SKM-1 (cell line): ENCODE data around the gene CEBPZ.
"Not testable (repeated sequence)": the region's sequence is repeated elsewhere in the genome, so short reads cannot be mapped to it uniquely, and the experiment has no call there.

ENCODE experiments used
- DNase-seq: peaks from one replicate; lab custom pipeline; 2025; ENCODE audit not compliant: unreplicated experiment; lab: John Stamatoyannopoulos, UW

CEBPZ gene

DNA sequence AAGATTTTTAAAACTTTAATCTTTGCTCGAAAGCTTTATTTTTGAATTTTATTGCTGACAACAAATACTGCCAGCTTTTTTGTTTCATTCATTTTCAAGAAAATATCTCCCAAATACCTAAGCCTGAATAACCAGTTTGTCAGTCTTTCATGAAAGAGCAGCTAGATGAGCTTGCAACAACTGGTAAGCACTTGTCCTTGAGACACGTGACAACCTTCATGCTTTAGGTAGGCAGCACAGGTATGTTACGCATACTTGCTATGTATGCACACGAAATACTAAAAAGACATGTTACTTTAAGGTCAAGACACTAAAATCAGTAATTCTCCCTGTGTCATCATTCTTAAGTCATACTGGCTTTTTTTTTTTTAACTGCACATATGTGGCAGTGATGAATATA lies 12.3 kb downstream of the CEBPZ start:
- DNase-seq = no peak

DNA sequence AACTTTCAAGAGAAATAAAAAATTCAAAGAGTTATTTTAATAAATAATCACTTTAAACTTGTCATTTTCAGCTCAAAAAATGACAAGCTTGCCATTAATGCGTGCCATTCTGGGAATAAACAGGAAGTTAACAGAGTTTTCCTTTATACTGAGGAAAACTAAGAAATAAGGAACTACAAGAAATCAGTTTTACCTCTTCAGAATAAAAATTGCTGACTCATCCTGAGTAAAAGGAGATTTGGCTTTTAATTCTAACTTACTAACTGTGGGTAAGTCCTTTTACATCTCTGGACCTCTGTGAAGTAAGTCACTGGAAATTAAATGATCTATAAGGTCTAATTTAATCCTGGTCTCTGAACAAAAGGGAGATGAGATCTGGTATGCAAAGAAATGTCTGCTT lies 16.1 kb downstream of the CEBPZ start:
- DNase-seq = no peak

DNA sequence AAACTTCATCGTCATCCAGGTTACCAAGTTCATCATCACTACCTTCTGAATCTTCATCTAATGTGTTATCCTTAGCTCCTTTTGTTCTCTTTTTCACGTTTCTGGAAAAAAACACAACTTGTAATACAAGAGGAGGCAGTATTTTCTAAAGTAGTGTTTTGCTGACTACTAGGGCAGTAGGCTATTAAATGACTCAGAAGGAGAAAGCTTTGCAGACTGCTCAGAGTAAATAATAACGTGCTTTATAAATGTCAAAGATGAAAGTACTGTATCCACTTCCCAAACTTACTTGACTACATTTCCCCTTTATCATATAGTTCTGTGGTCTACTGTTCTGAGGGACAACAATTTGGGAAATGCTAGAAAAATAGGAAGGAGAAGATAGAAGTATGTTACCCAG lies 19.5 kb downstream of the CEBPZ start:
- DNase-seq = no peak

DNA sequence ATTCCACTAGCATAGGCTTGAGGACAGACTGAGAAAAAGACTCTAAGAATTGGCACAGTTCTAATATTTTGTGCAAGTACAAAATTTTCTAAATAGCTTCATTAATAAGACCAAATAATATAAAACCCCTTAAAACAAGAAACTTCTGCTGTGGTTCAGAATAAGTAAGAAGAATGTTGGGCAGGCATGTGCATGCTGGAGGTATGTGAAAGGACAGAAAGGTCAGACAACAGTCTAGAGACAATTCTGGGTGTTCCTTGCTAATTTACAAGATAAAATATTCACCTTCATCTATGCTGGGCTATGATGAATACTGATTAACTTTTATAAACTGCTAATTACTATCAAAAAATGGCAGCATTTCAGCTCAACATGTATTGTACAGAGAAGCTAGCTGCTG lies 20.2 kb downstream of the CEBPZ start:
- DNase-seq = no peak

GRCh38 chr2:37206760-37207159 lies 24.6 kb downstream of the CEBPZ start:
- not testable (repeated sequence) for DNase-seq

DNA sequence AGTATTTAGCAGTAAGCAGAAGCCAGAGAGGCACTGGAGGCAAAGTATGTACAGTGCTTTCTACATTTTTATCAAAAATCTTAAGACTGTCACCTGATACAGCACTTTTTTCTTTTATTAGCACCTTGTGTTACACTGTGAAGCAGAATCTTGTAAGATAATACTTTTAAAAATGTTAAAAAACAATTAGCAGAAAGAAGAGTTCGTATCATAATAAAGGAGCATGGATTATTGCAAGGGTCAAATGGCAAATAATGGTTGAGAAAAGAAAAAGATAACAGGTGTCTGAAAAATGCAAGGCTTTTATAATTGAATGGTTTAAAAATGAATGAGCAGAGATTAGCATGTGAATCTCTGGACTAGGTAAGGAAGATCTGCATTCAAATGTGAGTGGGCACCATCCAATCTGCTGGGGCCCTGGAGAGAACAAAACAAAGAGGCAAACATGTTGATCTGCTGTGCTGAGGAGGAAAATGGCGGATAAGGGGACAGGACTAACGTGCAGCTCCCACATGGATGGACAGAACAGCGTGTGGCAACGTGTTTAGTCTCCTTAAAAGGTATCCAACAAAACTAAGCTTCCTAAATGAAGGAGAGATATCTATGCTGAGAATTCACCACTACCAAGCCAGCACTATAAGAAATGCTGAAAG lies 25.6 kb downstream of the CEBPZ start:
- no peak for DNase-seq

DNA sequence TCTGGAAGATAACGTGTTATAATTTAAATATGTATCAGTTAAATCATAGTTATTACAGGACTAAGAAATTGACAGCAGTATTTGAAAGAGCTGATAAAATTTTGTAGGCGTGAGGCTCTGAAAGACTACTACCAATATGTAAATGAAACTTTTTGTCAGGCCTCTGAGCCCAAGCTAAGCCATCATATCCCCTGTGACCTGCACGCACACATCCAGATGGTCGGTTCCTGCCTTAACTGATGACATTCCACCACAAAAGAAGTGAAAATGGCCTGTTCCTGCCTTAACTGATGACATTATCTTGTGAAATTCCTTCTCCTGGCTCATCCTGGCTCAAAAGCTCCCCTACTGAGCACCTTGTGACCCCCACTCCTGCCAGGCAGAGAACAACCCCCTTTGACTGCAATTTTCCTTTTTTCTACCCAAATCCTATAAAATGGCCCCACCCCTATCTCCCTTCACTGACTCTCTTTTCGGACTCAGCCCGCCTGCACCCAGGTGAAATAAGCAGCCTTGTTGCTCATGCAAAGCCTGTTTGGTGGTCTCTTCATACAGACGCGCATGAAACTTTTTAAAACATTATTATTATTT lies 26.2 kb downstream of the CEBPZ start:
- DNase-seq = not testable (repeated sequence)

DNA sequence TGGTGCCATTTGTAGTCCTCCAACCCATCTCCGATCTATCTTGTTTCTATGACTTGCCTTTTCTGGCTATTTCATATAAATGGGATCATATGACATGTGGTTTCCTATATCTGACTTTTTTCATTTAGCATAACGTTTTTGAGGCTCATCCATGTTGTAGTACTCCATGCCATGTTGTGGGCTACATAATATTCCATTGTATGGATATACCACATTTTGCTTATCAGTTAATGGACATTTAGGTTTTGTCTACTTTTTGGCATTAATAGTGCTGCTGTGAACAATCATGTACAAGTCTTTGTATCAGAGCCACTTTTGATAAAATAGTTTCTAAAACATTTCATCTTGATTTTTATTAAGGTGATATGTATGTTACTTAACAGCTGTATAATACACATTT lies 27.7 kb downstream of the CEBPZ start:
- DNase-seq = no peak

- no peak for DNase-seq
These were observed 29.6 kb downstream of the CEBPZ start for GRCh38 chr2:37201766-37202165.

DNA sequence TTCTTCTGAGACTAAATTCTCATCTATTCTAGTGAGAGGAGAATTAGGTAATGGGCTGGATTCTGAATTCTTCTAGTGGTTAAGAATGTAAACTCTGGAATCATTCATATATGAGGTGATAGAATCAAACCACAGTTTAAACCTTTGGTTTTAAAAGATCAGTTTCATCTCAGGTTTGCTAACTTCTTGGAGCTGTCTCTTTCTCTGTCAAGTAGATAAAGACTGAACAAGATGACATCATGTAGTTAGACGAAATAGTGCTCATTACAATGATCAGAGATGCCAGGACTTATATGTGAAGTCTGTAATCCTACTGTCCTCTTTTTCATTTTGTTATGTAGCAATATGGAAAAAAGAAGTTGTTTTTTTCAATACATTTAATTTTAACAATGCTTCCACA lies 30.2 kb downstream of the CEBPZ start:
- no peak for DNase-seq

DNA sequence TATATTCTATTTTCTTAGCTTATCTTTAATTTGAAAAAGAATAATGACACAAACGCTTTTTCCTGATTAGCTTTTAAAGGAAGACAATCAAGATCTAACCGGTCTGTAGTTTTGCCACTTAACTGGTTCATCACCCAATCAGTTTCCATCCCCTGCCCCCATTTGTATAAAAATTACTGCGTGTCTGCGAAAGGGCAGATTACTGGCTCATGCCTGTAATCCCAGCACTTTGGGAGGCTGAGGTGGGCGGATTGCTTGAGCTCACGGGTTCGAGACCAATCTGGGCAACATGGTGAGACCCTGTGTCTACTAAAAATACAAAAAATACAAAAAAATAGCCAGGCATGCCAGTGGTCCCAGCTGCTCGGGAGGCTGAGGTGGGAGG lies 32.7 kb downstream of the CEBPZ start:
- no peak for DNase-seq

- DNase-seq = peak; percentile 78
These were observed 34.8 kb downstream of the CEBPZ start, which contains the start of gene CEBPZOS for GRCh38 chr2:37196320-37197195. TSS of gene CEBPZOS (plus strand) at chr2:37196496. CDS start at chr2:37199705, 3,209 bp downstream.

DNA sequence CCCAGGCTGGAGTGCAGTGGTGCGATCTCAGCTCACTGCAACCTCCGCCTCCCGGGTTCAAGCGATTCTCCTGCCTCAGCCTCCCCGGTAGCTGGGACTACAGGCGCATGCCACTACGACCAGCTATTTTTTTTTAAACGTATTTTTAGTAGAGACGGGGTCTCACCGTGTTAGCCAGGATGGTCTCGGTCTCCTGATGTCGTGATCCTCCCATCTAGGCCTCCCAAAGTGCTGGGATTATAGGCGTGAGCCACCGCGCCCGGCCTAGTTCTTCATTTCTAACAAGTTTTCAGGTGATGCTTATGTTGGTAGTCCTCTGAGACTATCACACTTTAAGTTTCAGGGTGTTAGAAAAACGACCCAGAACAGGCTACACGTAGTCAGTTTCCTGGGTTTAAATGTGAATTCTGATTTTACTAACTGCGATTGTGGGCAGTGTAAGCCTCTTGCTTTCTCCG lies 35.5 kb downstream of the CEBPZ start:
- DNase-seq = not testable (repeated sequence)

DNA sequence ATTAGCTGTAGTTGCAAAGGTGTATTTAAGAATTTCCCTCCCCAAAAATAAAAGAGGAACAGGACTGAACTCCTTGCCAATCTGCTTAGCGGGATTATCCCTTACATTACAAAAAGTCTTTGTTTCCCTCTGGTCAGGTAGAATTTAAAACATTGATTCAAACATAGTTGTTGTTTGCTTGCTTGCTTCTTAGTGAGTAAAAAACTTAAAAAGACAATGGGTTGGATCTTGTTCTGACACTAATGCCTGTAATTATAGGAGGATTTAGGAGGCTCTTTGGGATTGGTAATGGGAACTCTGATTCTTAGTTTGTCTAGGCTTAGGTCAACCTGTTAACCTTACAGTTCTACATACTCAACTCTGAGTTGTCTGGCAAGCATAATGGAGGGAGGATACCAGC lies 38.8 kb downstream of the CEBPZ start:
- DNase-seq = no peak

GRCh38 chr2:37191747-37192146 lies 39.6 kb downstream of the CEBPZ start:
- DNase-seq = no peak

DNA sequence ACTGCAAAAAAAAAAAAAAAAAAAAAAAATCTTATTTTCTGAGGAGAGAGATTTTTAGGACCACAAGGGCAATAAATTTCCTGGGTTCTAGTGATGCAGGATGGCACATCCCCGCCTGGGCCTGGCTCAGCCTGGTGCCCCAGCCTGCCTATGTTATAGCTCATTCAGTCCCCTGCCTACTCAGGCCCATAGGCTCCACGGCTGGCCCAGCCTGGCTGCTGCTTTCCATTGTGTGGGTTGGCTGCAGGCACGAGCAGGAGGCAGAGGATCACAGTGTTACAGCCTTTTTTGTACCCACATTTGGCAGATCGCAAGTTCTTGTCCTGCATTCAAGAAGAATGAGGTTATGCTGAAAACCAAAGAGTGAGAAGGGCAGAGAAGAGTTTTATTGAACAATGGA lies 40.1 kb downstream of the CEBPZ start:
- no peak for DNase-seq

DNA sequence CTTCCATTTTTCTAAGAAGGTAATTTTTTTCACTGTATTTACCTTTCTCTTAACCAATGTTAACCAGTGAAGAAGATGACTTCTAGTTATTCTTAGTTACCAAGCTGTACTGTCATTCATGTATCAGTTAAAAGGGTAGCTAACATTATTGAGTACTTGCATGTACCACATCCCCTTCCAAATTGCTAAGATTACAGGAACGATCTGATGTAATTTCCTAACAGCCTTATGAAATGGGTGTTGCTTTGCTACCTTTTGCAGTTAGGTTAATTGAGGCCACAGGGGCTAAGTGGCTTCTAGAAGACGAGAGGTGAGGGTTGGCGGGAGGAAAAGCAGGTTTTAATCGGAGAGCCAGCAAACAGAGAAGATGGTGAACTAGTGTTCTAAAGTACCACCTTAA lies 41.1 kb downstream of the CEBPZ start:
- peak; percentile 85 for DNase-seq

DNA sequence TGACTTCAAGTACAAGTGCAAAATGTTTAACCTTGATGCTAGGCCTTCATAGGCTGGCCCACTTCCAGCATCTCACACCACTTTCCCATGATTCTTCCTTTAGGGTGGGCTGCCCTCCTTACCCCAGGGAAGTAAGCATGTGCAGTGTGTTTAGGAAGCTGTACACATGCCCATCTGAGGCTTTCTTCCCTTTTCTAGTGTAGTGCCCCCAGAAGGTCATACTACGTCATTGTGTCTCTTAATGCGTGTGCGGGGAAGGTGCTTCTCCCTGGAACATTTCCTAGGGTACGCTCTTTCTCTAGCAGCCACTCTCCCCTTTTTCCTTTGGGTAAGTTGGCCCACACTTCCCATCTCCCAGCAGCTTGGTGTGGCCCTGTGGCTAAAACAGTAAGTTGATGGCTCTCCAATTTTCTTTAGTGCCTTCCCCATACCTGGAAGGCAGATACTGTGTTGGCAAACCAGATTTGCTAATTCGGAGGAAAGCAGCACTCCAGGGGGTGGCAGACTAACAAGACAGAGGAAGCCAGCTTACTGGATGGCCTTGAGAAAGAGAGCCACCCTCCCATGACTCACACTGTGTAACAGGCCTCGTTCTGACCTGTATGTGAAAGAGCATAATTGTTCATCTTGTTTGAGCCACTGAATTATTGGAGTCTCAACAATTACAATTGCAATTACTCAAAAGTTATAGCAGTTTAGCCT lies 41.8 kb downstream of the CEBPZ start:
- peak; percentile 74 for DNase-seq

DNA sequence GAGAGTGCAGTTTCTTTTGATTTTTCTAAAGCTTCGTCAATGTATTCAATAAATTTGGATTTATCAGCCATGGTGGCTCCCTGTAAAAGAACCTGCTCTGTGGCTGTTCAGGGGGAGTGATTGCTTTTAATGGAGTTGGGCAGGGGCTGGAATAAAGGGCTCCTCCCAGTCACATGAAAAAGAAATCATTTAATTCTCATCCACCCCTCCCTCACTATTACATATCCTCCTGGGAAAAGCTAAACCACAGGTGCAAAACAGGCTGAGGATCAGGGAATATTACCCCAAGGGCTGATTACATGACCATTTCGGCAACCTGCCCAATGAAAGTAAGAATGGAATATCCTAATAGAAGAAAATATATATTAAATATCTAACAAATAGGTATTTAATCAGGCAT lies 42.8 kb downstream of the CEBPZ start, which contains the start of gene SULT6B1:
TSS of gene SULT6B1 (minus strand) at position 101 of the 400 bp plus-strand sequence. CDS start at position 71, 30 bp downstream.
- DNase-seq = no peak

GRCh38 chr2:37181726-37182684 lies 49.4 kb downstream of the CEBPZ start:
- DNase-seq = no peak
